HL-60 (cell line): ENCODE data around the gene NDUFB7.

ENCODE experiments used
- DNase-seq, 2 experiments: peaks; one replicate each; pipeline ENCODE4 v3.0.0-alpha.2; 2010 to 2020; ENCODE audit warnings: low read depth in 1 of 2, low spot score in 1 of 2
- H3K27ac ChIP-seq: fragments of 250-450 bp; sonication (Bioruptor Pico); replicated peaks from 2 replicates; pipeline ENCODE4 v1.5.1; 2020; ENCODE audit warnings: mild to moderate bottlenecking, moderate library complexity
- H3K27me3 ChIP-seq: fragments of 250-450 bp; sonication (Bioruptor Pico); 2 replicates; pipeline ENCODE4 v1.5.1; 2021; ENCODE audit warnings: mild to moderate bottlenecking, moderate library complexity; ENCODE audit not compliant: insufficient read depth, poor library complexity, severe bottlenecking
- H3K4me3 ChIP-seq: replicated peaks from 2 replicates; pipeline ENCODE4 v1.5.1; 2011; ENCODE audit warnings: mild to moderate bottlenecking, control low read depth, low read length; ENCODE audit not compliant: insufficient read depth
- GABPA ChIP-seq: IDR thresholded peaks from 2 replicates; pipeline ENCODE4 v1.6.1; 2012; ENCODE audit warnings: low read depth
- POLR2AphosphoS5 ChIP-seq: IDR thresholded peaks from 2 replicates; pipeline ENCODE4 v1.6.1; 2012; ENCODE audit warnings: low read depth
- SPI1 ChIP-seq: IDR thresholded peaks from 2 replicates; pipeline ENCODE4 v1.6.1; 2012; ENCODE audit warnings: low read depth, mild to moderate bottlenecking, borderline replicate concordance
- TF ChIP-seq, protein P1 (sequence below): IDR thresholded peaks from one replicate; pipeline ENCODE4 v1.5.1; 2011; ENCODE audit warnings: low read length, control low read depth, inconsistent platforms; ENCODE audit not compliant: insufficient read depth
- TF ChIP-seq, protein P2 (sequence below): IDR thresholded peaks from 2 replicates; pipeline ENCODE4 v1.6.1; 2012; ENCODE audit warnings: low read depth; ENCODE audit not compliant: insufficient replicate concordance

Gene NDUFB7

DNA sequence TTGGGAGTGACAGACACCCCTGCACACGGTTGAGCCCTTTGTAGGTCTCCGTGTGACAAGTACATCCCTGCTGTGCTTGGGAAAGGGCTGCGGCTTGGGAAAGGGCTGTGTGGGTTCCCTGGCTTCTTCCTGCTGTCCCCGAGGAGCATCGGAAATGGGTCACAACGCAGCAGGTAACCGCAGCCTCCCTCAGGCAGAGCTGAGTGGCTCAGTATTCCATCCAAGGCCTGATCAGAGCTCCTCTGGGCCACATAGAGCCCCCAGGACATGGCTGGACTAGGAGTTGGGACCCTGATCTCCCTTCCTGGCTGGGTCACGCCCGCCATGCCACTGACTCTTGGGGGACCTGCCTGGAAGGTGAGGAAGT, 26.2 kb downstream of the NDUFB7 start:
- TF ChIP-seq GABPA (no peak), SPI1 (no peak), POLR2AphosphoS5 (no peak)
- TF ChIP-seq, protein P1, sequence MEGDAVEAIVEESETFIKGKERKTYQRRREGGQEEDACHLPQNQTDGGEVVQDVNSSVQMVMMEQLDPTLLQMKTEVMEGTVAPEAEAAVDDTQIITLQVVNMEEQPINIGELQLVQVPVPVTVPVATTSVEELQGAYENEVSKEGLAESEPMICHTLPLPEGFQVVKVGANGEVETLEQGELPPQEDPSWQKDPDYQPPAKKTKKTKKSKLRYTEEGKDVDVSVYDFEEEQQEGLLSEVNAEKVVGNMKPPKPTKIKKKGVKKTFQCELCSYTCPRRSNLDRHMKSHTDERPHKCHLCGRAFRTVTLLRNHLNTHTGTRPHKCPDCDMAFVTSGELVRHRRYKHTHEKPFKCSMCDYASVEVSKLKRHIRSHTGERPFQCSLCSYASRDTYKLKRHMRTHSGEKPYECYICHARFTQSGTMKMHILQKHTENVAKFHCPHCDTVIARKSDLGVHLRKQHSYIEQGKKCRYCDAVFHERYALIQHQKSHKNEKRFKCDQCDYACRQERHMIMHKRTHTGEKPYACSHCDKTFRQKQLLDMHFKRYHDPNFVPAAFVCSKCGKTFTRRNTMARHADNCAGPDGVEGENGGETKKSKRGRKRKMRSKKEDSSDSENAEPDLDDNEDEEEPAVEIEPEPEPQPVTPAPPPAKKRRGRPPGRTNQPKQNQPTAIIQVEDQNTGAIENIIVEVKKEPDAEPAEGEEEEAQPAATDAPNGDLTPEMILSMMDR, result no peak
- TF ChIP-seq, protein P2, sequence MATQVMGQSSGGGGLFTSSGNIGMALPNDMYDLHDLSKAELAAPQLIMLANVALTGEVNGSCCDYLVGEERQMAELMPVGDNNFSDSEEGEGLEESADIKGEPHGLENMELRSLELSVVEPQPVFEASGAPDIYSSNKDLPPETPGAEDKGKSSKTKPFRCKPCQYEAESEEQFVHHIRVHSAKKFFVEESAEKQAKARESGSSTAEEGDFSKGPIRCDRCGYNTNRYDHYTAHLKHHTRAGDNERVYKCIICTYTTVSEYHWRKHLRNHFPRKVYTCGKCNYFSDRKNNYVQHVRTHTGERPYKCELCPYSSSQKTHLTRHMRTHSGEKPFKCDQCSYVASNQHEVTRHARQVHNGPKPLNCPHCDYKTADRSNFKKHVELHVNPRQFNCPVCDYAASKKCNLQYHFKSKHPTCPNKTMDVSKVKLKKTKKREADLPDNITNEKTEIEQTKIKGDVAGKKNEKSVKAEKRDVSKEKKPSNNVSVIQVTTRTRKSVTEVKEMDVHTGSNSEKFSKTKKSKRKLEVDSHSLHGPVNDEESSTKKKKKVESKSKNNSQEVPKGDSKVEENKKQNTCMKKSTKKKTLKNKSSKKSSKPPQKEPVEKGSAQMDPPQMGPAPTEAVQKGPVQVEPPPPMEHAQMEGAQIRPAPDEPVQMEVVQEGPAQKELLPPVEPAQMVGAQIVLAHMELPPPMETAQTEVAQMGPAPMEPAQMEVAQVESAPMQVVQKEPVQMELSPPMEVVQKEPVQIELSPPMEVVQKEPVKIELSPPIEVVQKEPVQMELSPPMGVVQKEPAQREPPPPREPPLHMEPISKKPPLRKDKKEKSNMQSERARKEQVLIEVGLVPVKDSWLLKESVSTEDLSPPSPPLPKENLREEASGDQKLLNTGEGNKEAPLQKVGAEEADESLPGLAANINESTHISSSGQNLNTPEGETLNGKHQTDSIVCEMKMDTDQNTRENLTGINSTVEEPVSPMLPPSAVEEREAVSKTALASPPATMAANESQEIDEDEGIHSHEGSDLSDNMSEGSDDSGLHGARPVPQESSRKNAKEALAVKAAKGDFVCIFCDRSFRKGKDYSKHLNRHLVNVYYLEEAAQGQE, result no peak
- H3K27ac ChIP-seq, result no peak overlapping the region
- no peak for DNase-seq
- H3K4me3 ChIP-seq, result no peak overlapping the region
- no peaks in the 10 kb centered on the region for H3K27me3 ChIP-seq

DNA sequence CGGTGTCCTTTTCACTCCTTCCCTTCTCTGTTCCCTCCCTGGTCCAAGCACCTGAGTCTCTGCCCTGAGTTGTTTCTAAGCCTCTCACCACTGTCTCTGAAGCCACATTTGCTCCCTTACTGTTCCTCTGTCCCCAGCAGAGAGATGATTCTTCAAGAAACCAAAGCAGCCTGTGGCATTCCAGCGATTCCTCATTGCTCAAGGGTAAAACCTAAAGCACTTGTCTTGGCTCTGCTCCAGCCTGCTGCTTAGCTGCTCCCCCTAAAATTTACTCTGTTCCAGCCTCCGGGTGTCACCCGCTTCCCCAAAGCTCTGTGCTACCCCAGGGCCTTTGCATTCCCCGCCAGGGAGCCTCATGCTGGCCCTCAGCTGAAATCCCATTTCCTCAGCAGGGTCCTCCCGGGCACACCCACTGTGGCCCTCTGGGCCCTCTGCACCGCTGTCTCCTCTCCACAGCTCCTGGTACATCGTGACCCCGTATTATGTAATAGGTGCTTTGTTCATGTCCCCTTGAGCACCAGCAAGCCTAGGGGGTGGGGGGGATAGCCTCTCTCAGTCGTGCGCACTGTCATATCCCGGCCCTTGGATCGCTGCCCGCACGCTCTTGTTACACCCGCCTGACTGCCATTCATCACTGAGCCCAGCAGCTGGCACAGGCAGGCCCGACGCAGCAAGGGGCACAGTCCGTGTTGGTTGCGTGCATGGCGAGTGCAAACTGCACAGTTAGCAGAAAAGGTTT, 26.7 kb downstream of the NDUFB7 start:
- TF ChIP-seq GABPA (no peak), POLR2AphosphoS5 (no peak), SPI1 (no peak)
- TF ChIP-seq, protein P2, result no peak
- TF ChIP-seq, protein P1, result no peak
- no peak for DNase-seq
- H3K4me3 ChIP-seq, result no peak overlapping the region
- no peak overlapping the region for H3K27ac ChIP-seq
- H3K27me3 ChIP-seq, result no peaks in the 10 kb centered on the region

DNA sequence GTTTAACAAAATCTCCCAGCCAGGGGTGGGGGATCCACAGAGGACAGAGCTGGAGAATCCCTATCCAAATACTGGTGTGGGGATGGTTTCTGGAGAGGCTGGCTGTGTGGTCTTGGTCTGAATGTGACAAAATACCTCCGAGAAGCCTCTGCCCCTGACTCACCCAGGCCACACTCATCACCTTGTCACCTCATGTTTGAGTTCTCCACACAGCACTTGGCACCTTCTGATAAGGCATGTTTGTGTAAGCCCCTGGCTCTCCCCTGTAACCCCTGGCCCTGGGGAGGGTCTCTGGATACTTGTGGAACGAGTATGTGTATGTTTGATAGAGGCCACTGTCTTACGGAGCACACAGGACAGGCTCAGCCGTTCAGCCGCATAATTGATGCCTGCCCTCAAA, 27.8 kb downstream of the NDUFB7 start:
- H3K4me3 ChIP-seq, result no peak overlapping the region
- TF ChIP-seq GABPA, result no peak
- no peak for TF ChIP-seq SPI1
- TF ChIP-seq, protein P2, result no peak
- TF ChIP-seq, protein P1, result no peak
- no peak for TF ChIP-seq POLR2AphosphoS5
- no peaks in the 10 kb centered on the region for H3K27me3 ChIP-seq
- no peak overlapping the region for H3K27ac ChIP-seq
- DNase-seq, result no peak
